Measurements from ENCODE around the gene SYNJ2. TPM values are rescaled to one million over a fixed set of nuclear protein-coding genes. Genes with fewer than 3 reads are reported as not detected.
A peak's percentile ranks its signal among the peaks of the same experiment; 100 is the strongest.

SYNJ2 gene, protein sequence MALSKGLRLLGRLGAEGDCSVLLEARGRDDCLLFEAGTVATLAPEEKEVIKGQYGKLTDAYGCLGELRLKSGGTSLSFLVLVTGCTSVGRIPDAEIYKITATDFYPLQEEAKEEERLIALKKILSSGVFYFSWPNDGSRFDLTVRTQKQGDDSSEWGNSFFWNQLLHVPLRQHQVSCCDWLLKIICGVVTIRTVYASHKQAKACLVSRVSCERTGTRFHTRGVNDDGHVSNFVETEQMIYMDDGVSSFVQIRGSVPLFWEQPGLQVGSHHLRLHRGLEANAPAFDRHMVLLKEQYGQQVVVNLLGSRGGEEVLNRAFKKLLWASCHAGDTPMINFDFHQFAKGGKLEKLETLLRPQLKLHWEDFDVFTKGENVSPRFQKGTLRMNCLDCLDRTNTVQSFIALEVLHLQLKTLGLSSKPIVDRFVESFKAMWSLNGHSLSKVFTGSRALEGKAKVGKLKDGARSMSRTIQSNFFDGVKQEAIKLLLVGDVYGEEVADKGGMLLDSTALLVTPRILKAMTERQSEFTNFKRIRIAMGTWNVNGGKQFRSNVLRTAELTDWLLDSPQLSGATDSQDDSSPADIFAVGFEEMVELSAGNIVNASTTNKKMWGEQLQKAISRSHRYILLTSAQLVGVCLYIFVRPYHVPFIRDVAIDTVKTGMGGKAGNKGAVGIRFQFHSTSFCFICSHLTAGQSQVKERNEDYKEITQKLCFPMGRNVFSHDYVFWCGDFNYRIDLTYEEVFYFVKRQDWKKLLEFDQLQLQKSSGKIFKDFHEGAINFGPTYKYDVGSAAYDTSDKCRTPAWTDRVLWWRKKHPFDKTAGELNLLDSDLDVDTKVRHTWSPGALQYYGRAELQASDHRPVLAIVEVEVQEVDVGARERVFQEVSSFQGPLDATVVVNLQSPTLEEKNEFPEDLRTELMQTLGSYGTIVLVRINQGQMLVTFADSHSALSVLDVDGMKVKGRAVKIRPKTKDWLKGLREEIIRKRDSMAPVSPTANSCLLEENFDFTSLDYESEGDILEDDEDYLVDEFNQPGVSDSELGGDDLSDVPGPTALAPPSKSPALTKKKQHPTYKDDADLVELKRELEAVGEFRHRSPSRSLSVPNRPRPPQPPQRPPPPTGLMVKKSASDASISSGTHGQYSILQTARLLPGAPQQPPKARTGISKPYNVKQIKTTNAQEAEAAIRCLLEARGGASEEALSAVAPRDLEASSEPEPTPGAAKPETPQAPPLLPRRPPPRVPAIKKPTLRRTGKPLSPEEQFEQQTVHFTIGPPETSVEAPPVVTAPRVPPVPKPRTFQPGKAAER (N-terminal part only)
- total RNA-seq (15.8 TPM), polyA plus RNA-seq (ENCODE audit: insufficient read depth, low read depth, low replicate concordance) (1.7 TPM)
- long read RNA-seq, donor 1, result 0 reads
- long read RNA-seq, donor 2, result 0 reads
- long read RNA-seq, donor 3, result 0 reads
- long read RNA-seq, donor 4, result 0 reads
- long read RNA-seq, donor 5, result 0 reads
- long read RNA-seq, donor 6, result 0 reads
- long read RNA-seq, donor 7, partial matches to known transcripts, result 12 of 17 reads
- long read RNA-seq, donor 7, other reads (novel, unspliced or antisense), result 4 of 17 reads
- long read RNA-seq, donor 8, result 0 reads
- long read RNA-seq, donor 9, result 0 reads
- long read RNA-seq, donor 10, result 0 reads

DNA sequence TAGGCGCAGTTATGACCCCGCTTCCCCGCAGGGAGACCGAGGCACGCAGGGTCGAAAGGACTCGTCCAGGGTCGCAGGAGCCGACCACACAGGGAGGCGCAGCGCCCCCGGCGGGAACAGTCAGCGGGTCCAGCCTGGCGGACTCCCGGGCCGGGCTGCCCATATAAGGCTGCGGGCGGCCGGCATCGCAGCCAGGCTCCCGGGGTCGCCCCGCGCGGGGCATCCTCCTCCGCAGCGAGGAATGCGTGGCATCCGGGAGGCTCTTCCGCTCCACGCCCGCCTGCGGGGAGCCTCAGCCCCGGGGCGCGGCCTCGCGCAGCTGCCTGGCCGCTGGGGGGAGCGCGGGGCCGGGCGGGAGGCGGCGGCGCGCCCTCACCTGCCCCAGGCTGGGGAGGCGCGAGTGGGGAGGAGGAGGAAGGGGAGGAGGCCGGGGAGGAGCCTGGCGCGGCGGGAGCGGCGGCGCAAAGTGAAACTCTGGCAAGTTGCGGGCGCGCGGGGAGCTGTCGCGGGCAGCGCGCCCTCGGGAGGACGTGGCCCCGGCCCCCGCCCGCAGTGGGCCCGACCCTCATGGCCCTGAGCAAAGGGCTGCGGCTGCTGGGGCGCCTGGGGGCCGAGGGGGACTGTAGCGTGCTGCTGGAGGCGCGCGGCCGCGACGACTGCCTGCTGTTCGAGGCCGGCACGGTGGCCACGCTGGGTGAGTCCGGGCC is at the start of gene SYNJ2:
Gene SYNJ2 (plus strand): TSS at position 469 of the 707 bp plus-strand sequence. CDS start 99 bp downstream, at position 568.
- no peaks in the 10 kb centered on the region for H3K9me3 ChIP-seq (ENCODE audit: control insufficient read depth in 2 of 3, insufficient read depth in 1 of 3, low read length in 3 of 3)
- no peaks in the 10 kb centered on the region for H3K36me3 ChIP-seq (ENCODE audit: control insufficient read depth in 2 of 3, insufficient read depth in 3 of 3, low read length in 3 of 3)
- no peaks in the 10 kb centered on the region for H3K27me3 ChIP-seq (ENCODE audit: control insufficient read depth, insufficient read depth, low read length)
- H3K4me1 ChIP-seq (ENCODE audit: control insufficient read depth in 2 of 3, insufficient read depth in 2 of 3, low read depth in 1 of 3, low read length in 3 of 3), result peaks cover 0 to 13% (median 12%) of the 10 kb centered on the region in 3 donors
- peak within 1 kb of the TSS; percentile 41 to 66 (median 61) for H3K4me3 ChIP-seq (ENCODE audit: low read length in 3 of 3)
- TF ChIP-seq, protein P1, sequence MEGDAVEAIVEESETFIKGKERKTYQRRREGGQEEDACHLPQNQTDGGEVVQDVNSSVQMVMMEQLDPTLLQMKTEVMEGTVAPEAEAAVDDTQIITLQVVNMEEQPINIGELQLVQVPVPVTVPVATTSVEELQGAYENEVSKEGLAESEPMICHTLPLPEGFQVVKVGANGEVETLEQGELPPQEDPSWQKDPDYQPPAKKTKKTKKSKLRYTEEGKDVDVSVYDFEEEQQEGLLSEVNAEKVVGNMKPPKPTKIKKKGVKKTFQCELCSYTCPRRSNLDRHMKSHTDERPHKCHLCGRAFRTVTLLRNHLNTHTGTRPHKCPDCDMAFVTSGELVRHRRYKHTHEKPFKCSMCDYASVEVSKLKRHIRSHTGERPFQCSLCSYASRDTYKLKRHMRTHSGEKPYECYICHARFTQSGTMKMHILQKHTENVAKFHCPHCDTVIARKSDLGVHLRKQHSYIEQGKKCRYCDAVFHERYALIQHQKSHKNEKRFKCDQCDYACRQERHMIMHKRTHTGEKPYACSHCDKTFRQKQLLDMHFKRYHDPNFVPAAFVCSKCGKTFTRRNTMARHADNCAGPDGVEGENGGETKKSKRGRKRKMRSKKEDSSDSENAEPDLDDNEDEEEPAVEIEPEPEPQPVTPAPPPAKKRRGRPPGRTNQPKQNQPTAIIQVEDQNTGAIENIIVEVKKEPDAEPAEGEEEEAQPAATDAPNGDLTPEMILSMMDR (IDR thresholded peaks at IDR 0.05; ENCODE audit: borderline replicate concordance, extremely low read depth, insufficient read depth), result peak; percentile 14
- intact Hi-C loops (cut with DNase I), result no loop called here
- peak within 1 kb of the TSS; percentile 25 to 69 for H3K27ac ChIP-seq (ENCODE audit: low read depth in 2 of 2, low read length in 2 of 2)
- H3K9ac ChIP-seq (ENCODE audit: low read length in 3 of 3), result peak within 1 kb of the TSS; percentile 2 to 39 (median 31)
- peak; percentile 79 to 95 (median 86) for DNase-seq
- no peak for FAIRE-seq

DNA sequence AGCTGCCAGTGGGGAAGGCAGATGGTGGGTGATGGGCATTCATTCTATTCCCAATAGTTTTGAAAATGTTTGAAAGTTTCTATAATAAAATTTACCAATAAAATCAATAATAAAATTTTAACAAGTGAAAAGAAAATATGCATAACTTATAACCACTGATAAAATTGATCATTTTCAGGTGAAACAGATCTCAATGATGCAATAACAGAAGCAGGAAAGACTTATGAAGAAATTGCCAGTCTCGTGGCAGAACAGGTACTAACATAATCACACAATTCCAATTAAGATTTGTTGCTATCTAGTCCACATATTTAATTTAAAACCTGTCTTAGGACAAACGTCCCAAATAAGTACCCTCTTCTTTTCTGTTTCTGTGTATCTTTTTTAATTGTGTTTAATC is 45.9 kb upstream of the SYNJ2 start:
- H3K9ac ChIP-seq (ENCODE audit: low read length in 3 of 3), result no peak overlapping the region
- no peak overlapping the region for H3K4me3 ChIP-seq (ENCODE audit: low read length in 3 of 3)
- no peaks in the 10 kb centered on the region for H3K27me3 ChIP-seq (ENCODE audit: control insufficient read depth, insufficient read depth, low read length)
- H3K4me1 ChIP-seq (ENCODE audit: control insufficient read depth in 2 of 3, insufficient read depth in 2 of 3, low read depth in 1 of 3, low read length in 3 of 3), result peaks cover 0 to 4% (median 0%) of the 10 kb centered on the region in 3 donors
- H3K36me3 ChIP-seq (ENCODE audit: control insufficient read depth in 2 of 3, insufficient read depth in 3 of 3, low read length in 3 of 3), result peaks cover 0 to 51% (median 9%) of the 10 kb centered on the region in 3 donors
- FAIRE-seq, result no peak
- no peak for DNase-seq
- intact Hi-C loops (cut with DNase I), result no loop called here
- TF ChIP-seq, protein P1 (IDR thresholded peaks at IDR 0.05; ENCODE audit: borderline replicate concordance, extremely low read depth, insufficient read depth), result no peak
- H3K9me3 ChIP-seq (ENCODE audit: control insufficient read depth in 2 of 3, insufficient read depth in 1 of 3, low read length in 3 of 3), result no peaks in the 10 kb centered on the region
- no peak overlapping the region for H3K27ac ChIP-seq (ENCODE audit: low read depth in 2 of 2, low read length in 2 of 2)

DNA sequence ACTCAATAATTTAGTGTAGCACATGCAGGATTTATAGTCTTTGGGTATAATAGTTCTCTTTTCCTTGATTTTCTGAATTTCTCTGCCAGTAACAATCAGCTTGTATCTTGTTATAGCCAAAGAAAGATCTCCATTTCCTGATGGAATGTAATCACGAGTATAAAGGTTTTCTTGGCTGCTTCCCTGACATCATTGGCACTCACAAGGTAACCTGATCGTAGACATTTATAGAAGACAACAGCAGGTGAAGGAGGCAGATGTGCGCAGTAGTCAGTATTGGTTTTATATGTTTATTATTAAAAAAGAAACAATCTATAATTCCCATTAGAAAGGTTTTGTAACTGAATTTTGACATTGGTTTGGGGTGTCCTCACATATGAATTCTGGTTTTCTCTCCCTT is 44.3 kb upstream of the SYNJ2 start:
- H3K27ac ChIP-seq (ENCODE audit: low read depth in 2 of 2, low read length in 2 of 2), result no peak overlapping the region
- TF ChIP-seq, protein P1 (IDR thresholded peaks at IDR 0.05; ENCODE audit: borderline replicate concordance, extremely low read depth, insufficient read depth), result no peak
- DNase-seq (no peak), FAIRE-seq (no peak)
- H3K9ac ChIP-seq (ENCODE audit: low read length in 3 of 3), result no peak overlapping the region
- H3K4me3 ChIP-seq (ENCODE audit: low read length in 3 of 3), result no peak overlapping the region
- H3K4me1 ChIP-seq (ENCODE audit: control insufficient read depth in 2 of 3, insufficient read depth in 2 of 3, low read depth in 1 of 3, low read length in 3 of 3), result peaks cover 0 to 4% (median 0%) of the 10 kb centered on the region in 3 donors
- H3K9me3 ChIP-seq (ENCODE audit: control insufficient read depth in 2 of 3, insufficient read depth in 1 of 3, low read length in 3 of 3), result no peaks in the 10 kb centered on the region
- intact Hi-C loops (cut with DNase I), result no loop called here
- H3K27me3 ChIP-seq (ENCODE audit: control insufficient read depth, insufficient read depth, low read length), result no peaks in the 10 kb centered on the region
- peaks cover 0 to 51% (median 12%) of the 10 kb centered on the region in 3 donors for H3K36me3 ChIP-seq (ENCODE audit: control insufficient read depth in 2 of 3, insufficient read depth in 3 of 3, low read length in 3 of 3)

Data from kidney (tissue), 22 donors.